Epithelial cell of prostate (primary cell): ENCODE measurements around the gene OTOGL.

Experiments used
- DNase-seq: peaks from one replicate; pipeline ENCODE4 v3.0.0-alpha.2; 2011; ENCODE audit warnings: low read depth, low spot score
- H3K27ac ChIP-seq: fragments of 450-650 bp; 2 replicates; pipeline ENCODE4 v1.5.1; 2017; ENCODE audit warnings: mild to moderate bottlenecking

The OTOGL gene

DNA sequence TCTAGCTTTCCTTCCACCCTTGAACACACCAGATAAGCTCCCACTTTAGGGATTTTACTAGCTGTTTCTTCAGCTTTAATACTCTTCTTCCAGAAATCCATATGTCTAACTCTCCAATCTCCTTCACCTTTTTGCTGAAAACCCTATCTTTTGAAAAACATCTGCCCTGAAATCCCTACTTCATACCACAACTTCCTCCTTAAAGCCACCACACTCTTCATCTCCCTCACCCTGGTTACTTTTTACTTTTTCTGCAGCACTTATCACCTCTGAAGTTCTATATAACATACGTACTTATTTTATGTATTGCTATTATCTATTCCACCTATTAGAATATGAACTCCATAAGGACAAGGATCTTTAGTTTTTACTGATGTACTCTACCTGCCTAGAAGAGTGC, 316.1 kb downstream of the OTOGL start:
- DNase-seq: no peak
- H3K27ac ChIP-seq: no peak overlapping the region

DNA sequence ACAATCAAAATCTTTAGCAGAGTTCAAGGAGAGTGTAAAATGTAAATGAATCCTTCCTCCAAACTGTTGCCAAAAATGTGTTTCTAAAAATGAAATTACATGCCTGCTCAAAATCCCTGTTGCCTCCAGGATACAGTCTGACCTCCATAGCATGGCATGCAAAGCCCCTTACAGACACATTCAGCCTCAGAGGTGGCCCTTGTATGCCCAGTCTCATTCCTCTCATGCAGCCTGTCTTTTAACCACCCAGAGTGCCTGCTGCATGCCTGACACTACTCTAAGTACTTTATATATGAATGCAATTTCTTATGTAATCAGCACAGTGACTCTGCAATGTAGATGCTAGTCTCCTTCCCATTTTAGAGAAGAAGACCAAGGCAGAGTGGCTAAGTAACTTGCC, 320.3 kb downstream of the OTOGL start:
- H3K27ac ChIP-seq: no peak overlapping the region
- no peak for DNase-seq

DNA sequence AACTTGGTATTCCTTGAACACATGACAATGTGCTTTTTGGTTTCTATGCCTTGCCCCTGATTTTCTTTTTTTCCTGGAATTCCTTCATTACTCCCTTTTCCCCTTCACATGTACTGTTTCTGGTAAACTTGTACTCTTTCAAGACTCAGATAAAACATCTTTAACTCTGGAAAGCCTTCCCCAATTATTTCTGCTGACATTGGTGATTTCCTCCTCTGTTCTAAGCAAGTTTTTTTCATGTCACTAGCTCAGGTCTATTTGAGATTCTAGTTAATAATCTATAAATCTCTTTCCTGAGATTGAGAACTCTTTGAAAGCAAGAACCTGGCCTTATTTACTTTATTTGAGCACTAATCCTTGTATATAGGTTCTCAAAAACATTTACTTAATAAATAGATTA, 320.7 kb downstream of the OTOGL start:
- DNase-seq: no peak
- no peak overlapping the region for H3K27ac ChIP-seq

DNA sequence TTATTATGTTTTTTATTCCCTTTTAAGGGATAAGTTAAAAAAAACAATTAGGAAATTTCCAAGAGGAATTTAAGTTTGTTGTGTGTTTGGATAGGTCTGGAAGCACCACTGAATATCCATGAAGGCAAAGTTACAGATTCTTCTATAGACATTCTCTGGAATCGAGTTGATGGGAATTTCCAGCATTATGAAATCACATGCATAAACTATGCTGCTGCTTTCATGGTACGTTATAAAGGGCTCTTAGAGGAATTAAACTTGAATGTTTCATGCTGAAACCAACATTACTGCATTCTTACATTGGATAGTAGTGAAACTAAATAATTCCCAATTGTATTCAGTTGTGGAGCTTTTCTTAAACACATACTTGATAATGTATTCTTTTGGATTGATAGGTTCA, 323.2 kb downstream of the OTOGL start:
- no peak overlapping the region for H3K27ac ChIP-seq
- no peak for DNase-seq
